ENCODE results near the gene NKPD1. TPM values are rescaled to one million over a fixed set of nuclear protein-coding genes. Genes with fewer than 3 reads are reported as not detected.

NKPD1 gene
- total RNA-seq, 4 donors from 2014 or later, result 0.44 to 1.3 (median 0.68) TPM

GRCh38 chr19:45156011-45156630 is 4.7 kb downstream of the NKPD1 start:
- Histone ChIP-seq H3K27me3 (peaks cover 2% of the 10 kb centered on the region), H3K27ac (no peak overlapping the region), H3K4me3 (replicated peaks in 1 of 3) (no peak overlapping the region), H3K9me3 (no peaks in the 10 kb centered on the region), H3K36me3 (no peaks in the 10 kb centered on the region), H3K4me1 (peaks cover 21 to 32% of the 10 kb centered on the region in 2 donors)
- 75% methylated on average over 10 of the region's 11 CpGs; no CpG with 5 or more reads in 1 of the 2 donors for whole genome bisulfite sequencing, 2 donors
- no peak for TF ChIP-seq CTCF (IDR thresholded peaks at IDR 0.05)
- TF ChIP-seq POLR2A (IDR thresholded peaks at IDR 0.05), result no peak
- intact Hi-C loops (cut with DNase I), result no loop called here
- DNase-seq, result no peak

- DNase-seq, result no peak
- Histone ChIP-seq H3K27ac (no peak overlapping the region), H3K9me3 (no peaks in the 10 kb centered on the region), H3K4me3 (replicated peaks in 1 of 3) (no peak overlapping the region), H3K36me3 (no peaks in the 10 kb centered on the region), H3K27me3 (peaks cover 6% of the 10 kb centered on the region), H3K4me1 (peaks cover 21 to 26% of the 10 kb centered on the region in 2 donors)
- 52 to 69% methylated on average over 12 to 19 of the region's 19 CpGs for WGBS, 2 donors
- TF ChIP-seq CTCF (IDR thresholded peaks at IDR 0.05) (no peak), POLR2A (IDR thresholded peaks at IDR 0.05) (no peak)
- intact Hi-C loops (cut with DNase I), result no loop called here
Observed at GRCh38 chr19:45154064-45154827, 6.5 kb downstream of the NKPD1 start.

GRCh38 chr19:45153339-45154063 is 7.3 kb downstream of the NKPD1 start:
- H3K4me3 ChIP-seq (replicated peaks in 1 of 3), result peak overlapping the region in 1 of 3 donors; percentile 12
- peaks cover 21 to 26% of the 10 kb centered on the region in 2 donors for H3K4me1 ChIP-seq
- intact Hi-C loops (cut with DNase I), result no loop called here
- DNase-seq, result peak; percentile 54 to 57
- peaks cover 6% of the 10 kb centered on the region for H3K27me3 ChIP-seq
- no peaks in the 10 kb centered on the region for H3K36me3 ChIP-seq
- H3K27ac ChIP-seq, result no peak overlapping the region
- TF ChIP-seq CTCF (IDR thresholded peaks at IDR 0.05) (no peak), POLR2A (IDR thresholded peaks at IDR 0.05) (no peak)
- 7 to 10% methylated on average over 14 to 23 of the region's 69 CpGs for WGBS, 2 donors
- no peaks in the 10 kb centered on the region for H3K9me3 ChIP-seq

GRCh38 chr19:45152504-45153338 is 8.1 kb downstream of the NKPD1 start:
- TF ChIP-seq POLR2A (IDR thresholded peaks at IDR 0.05) (no peak), CTCF (IDR thresholded peaks at IDR 0.05) (no peak)
- peaks cover 21 to 26% of the 10 kb centered on the region in 2 donors for H3K4me1 ChIP-seq
- H3K4me3 ChIP-seq (replicated peaks in 1 of 3), result peak overlapping the region in 1 of 3 donors; percentile 12
- WGBS, 2 donors, result 7 to 12% methylated on average over 3 to 8 of the region's 91 CpGs
- H3K9me3 ChIP-seq, result no peaks in the 10 kb centered on the region
- peak; percentile 62 to 68 for DNase-seq
- H3K27me3 ChIP-seq, result peaks cover 6% of the 10 kb centered on the region
- intact Hi-C loops (cut with DNase I), result no loop called here
- no peak overlapping the region for H3K27ac ChIP-seq
- no peaks in the 10 kb centered on the region for H3K36me3 ChIP-seq
